Heart left ventricle (tissue), 13 donors: ENCODE results near the gene ZNF429.

ENCODE experiments used
- POLR2A ChIP-seq, 2 donors: fragments of 450-650 bp; IDR thresholded peaks; one replicate each; pipeline ENCODE4 v1.6.1; 2017; ENCODE audit warnings: antibody characterized with exemption in 2 of 2, mild to moderate bottlenecking in 2 of 2, moderate library complexity in 2 of 2
- TF ChIP-seq, protein P1 (sequence below), 12 donors: fragments of 200-600 bp; sonication (generic) in 4 of 12; IDR thresholded peaks; one replicate each; pipeline versions ENCODE4 v1.5.0 to v1.8.0; 2018 to 2022; ENCODE audit warnings: antibody characterized with exemption in 12 of 12, mild to moderate bottlenecking in 5 of 12
- donor health status: ischemic (EF 13 %, LVEDD 7.1; RV severe dilation, severe dysfunction).
- donor health status: DM: no; HTN: yes; CAD: no.
- donor health status: DM: no; HTN: no; CAD: no.
- donor health status: ischemic (EF 25% LVEDD 6.9; RV normal size, moderate dysfunction).
- donor health status: ischemic (EF 25% LVEDD 5.7; RV mildly dilated, moderate dysfunction).
- donor health status: ischemic (EF 35%, LVEDD 5.7; RV mildly dilated, moderate dysfunction).
- donor health status: nonischemic (EF 11% LVEDD 7.7; RV severe dilation, severe dysfunction).
- donor health status: DM: yes; HTN: yes; CAD: no.
- donor health status: PGD.
- donor health status: ischemic (EF 29% LVEDD 5.4; RV normal size, mild dysfunction).
- donor health status: nonischemic (EF 23%, LVEDD 6.1; RV moderate dilation, normal function).

DNA sequence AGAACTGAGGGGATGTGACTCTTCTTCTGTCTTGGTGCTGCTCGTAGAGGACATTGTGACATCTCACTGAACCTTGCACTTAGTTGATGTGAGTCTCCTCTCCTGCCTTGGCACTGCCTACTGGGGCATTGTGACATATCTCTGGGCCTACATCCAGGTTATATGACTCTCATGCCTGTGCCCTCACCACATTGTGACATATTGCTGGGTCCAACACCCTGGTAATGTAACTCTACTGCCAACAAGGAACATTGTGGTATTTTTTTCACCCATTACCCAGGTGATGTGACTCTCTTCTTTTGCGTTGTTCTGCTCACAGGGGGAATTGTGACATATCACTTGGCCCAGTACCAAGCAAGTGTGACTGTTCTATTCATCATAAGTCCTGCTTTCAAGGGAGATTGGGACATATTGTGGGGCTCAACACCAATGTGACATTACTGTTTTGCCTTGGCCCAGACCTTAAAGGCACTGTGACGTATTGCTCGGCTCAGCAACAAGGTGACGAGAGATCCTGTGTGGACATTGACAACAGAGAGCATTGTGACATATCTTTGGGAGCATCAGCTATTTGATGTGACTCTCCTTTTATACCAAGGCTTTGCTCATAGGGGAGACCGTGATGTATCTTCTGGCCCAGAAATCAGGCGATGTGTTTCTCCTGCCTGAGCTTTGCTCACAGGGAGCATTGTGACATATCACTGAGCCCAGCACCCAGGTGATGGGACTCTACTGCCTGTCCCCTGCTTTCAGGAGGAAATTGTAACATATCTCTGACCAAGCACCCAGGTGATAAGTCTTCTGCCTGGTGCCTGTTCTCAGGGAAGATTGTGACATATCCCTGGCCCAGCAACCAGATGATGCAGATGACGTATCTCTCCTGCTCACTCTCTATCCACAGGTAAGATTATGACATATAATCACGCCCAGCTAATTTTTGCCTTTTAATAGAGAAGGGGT is 12.2 kb upstream of the ZNF429 start:
- TF ChIP-seq, protein P1, sequence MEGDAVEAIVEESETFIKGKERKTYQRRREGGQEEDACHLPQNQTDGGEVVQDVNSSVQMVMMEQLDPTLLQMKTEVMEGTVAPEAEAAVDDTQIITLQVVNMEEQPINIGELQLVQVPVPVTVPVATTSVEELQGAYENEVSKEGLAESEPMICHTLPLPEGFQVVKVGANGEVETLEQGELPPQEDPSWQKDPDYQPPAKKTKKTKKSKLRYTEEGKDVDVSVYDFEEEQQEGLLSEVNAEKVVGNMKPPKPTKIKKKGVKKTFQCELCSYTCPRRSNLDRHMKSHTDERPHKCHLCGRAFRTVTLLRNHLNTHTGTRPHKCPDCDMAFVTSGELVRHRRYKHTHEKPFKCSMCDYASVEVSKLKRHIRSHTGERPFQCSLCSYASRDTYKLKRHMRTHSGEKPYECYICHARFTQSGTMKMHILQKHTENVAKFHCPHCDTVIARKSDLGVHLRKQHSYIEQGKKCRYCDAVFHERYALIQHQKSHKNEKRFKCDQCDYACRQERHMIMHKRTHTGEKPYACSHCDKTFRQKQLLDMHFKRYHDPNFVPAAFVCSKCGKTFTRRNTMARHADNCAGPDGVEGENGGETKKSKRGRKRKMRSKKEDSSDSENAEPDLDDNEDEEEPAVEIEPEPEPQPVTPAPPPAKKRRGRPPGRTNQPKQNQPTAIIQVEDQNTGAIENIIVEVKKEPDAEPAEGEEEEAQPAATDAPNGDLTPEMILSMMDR (IDR thresholded peaks at IDR 0.05), result no peak
- TF ChIP-seq POLR2A (IDR thresholded peaks at IDR 0.05), result no peak
